ENCODE data around the gene C2orf92. TPM values are rescaled to one million over a fixed set of nuclear protein-coding genes. Genes with fewer than 3 reads are reported as not detected.

C2orf92 gene
- total RNA-seq, 2 donors from 2014 or later: 21.3 to 47.1 TPM

DNA sequence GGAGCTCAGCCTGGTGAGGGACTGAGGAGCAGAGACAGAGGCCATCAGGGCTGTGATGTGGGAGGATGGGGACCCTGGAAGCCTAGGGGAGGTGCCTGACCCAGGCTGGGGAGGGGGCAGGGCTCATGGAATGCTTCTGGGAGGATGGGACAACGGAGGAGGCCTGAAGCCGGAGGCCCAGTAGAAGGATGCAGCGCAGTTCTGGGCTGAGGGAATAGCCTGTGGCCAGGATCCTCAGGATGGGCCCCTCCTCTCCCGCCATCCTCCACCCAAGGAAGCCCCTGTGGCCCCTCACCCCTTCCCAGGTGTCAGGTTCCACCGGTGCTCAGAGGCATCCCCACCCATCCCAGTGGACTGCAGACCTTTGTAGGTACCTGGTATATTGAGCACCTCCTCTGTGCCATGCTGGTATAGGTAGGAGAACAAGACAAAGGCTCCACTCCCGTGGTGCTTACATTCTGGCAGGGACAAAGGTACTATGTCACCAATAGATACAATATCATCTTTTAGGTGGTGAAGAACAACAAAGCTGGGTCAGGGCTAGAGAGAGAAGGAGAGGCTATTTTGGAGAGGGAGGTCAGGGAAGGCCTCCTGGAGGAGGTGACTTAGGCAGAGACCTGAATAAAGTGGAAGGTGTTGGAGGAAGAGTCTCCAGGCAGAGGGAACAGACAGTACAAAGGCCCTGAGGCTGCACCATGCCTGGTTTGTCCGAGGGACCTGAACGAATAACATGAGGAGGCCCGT is 46.6 kb downstream of the C2orf92 start:
- WGBS, 2 donors: 71 to 77% methylated on average over 8 to 9 of the region's 9 CpGs
- peak in 1 of 4 donors; percentile 4 for DNase-seq
- TF ChIP-seq, protein P1, sequence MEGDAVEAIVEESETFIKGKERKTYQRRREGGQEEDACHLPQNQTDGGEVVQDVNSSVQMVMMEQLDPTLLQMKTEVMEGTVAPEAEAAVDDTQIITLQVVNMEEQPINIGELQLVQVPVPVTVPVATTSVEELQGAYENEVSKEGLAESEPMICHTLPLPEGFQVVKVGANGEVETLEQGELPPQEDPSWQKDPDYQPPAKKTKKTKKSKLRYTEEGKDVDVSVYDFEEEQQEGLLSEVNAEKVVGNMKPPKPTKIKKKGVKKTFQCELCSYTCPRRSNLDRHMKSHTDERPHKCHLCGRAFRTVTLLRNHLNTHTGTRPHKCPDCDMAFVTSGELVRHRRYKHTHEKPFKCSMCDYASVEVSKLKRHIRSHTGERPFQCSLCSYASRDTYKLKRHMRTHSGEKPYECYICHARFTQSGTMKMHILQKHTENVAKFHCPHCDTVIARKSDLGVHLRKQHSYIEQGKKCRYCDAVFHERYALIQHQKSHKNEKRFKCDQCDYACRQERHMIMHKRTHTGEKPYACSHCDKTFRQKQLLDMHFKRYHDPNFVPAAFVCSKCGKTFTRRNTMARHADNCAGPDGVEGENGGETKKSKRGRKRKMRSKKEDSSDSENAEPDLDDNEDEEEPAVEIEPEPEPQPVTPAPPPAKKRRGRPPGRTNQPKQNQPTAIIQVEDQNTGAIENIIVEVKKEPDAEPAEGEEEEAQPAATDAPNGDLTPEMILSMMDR (IDR thresholded peaks at IDR 0.05): no peak
- no peak for TF ChIP-seq POLR2A (IDR thresholded peaks at IDR 0.05)
- H3K9me3 ChIP-seq: no peaks in the 10 kb centered on the region
- H3K27ac ChIP-seq: no peak overlapping the region
- ATAC-seq: no peak
- intact Hi-C loops (cut with DNase I): no loop called here
- no peaks in the 10 kb centered on the region for H3K36me3 ChIP-seq (replicated peaks in 1 of 2; ENCODE audit: insufficient read depth in 1 of 2, low read depth in 2 of 2)
- no peaks in the 10 kb centered on the region for H3K4me1 ChIP-seq
- no peaks in the 10 kb centered on the region for H3K27me3 ChIP-seq
- H3K4me3 ChIP-seq: no peak overlapping the region

DNA sequence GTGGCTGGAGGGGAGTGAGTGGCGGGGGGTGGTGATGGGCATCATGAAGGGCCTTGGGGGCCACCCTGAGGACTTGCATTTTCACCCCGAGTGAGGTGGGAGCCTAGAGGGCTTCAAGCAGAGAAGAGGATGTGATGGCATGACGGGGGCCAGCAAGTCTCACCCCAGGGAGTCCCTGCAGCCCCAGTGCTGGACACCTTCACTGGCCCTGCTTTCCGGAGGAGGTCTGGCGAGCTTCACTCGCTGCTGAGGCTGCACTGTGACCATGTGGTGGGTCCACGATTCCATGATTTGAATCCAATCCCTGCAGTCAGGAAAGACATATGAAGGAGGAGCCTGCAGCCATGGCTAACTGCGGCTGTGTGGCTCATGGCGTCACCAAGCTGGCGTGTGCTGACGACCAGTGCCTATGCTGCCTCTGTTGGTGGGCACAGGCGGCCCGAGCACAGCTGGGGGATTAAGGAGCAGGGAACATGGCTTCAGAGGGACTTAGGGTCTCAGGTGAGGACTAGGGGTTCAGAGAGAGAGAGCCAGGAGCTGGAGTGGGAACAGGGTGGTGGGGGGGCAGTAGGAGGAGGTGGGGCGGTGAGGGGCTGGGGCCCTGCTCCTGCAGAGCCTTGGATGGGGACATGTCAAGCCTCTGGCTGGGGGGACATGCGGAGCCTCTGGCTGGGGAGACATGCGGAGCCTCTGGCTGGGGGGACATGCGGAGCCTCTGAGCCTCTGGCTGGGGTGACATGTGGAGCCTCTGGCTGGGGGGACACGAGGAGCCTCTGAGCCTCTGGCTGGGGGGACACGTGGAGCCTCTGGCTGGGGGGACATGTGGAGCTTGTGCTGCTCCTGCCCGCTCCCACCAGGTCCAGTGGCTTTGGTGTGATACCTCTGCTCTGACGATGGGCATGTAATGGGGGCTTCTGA is 47.4 kb downstream of the C2orf92 start:
- H3K27ac ChIP-seq: no peak overlapping the region
- intact Hi-C loops (cut with DNase I): no loop called here
- H3K4me1 ChIP-seq: no peaks in the 10 kb centered on the region
- no peaks in the 10 kb centered on the region for H3K27me3 ChIP-seq
- TF ChIP-seq POLR2A (IDR thresholded peaks at IDR 0.05): no peak
- TF ChIP-seq, protein P1 (IDR thresholded peaks at IDR 0.05): no peak
- 77 to 80% methylated on average over 14 to 21 of the region's 21 CpGs for WGBS, 2 donors
- ATAC-seq: no peak
- H3K36me3 ChIP-seq (replicated peaks in 1 of 2; ENCODE audit: insufficient read depth in 1 of 2, low read depth in 2 of 2): no peaks in the 10 kb centered on the region
- peak in 1 of 4 donors; percentile 3 for DNase-seq
- no peaks in the 10 kb centered on the region for H3K9me3 ChIP-seq
- H3K4me3 ChIP-seq: no peak overlapping the region

DNA sequence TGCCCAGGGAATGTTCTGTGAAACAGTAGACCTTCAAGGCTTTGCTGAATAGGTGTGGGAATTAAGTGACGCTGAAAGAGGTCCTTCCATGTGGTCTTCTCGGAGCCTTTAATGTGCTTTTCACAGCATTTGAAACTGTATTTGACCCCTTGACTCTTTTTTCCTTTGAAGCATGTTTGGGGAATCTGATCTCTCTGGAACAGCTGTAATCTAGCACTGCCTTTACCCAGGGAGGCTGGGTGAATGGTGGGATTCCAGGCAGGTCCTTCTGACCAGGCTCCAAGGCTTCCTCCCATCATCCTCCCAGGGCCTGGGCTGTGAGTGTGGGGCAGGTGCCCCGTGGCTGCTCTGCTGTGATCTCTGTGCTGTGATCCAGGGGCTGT is 48.1 kb downstream of the C2orf92 start:
- Histone ChIP-seq H3K36me3 (replicated peaks in 1 of 2; ENCODE audit: insufficient read depth in 1 of 2, low read depth in 2 of 2) (no peaks in the 10 kb centered on the region), H3K4me1 (no peaks in the 10 kb centered on the region), H3K27me3 (no peaks in the 10 kb centered on the region), H3K27ac (no peak overlapping the region), H3K9me3 (no peaks in the 10 kb centered on the region), H3K4me3 (no peak overlapping the region)
- WGBS, 2 donors: 29 to 56% methylated on average over 3 of the region's 3 CpGs
- intact Hi-C loops (cut with DNase I): no loop called here
- ATAC-seq: no peak
- DNase-seq: no peak
- TF ChIP-seq POLR2A (IDR thresholded peaks at IDR 0.05): no peak
- TF ChIP-seq, protein P1 (IDR thresholded peaks at IDR 0.05): no peak

DNA sequence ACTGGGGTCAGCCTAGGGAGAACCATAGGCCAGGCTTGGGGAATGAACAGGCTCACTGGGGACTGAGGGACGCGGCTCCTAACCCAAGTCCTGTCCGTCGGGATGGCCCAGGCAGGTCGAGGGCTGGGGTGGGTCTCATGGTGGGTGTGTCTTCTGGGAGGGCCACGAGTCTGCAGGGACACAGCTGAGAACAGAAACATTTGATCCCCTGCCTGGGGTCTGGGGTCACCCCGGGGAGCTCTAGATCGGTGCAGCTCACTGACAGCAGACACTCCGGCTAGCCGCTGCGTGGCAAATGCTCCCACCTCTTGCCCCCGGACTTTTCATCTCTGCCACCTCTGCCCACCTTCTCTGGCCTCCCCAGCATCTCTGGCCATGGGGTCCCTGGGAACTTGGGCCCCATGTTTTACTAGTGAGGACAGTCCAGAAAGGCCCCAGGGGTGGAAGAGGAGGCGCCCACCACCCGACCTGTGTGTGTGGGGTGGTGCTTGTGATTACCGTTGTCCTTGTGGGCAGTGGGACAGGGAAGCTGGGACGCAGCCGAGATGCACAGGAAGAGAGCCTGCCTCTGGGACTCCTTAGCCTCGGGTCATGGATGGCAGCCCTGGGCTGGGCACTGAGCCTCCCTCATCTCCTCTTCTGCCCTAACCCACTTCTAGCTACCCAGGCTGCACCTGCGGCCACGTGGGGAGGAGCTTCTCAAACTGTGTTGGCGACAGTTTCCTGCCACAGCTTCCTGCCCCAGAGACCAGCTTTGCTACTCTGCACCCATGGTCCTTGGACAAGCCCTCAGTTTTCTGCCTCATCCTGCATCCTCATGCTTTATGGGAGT is 48.8 kb downstream of the C2orf92 start:
- WGBS, 2 donors: 65 to 78% methylated on average over 11 to 21 of the region's 21 CpGs
- TF ChIP-seq POLR2A (IDR thresholded peaks at IDR 0.05): no peak
- TF ChIP-seq, protein P1 (IDR thresholded peaks at IDR 0.05): no peak
- ATAC-seq: no peak
- Histone ChIP-seq H3K27ac (no peak overlapping the region), H3K27me3 (no peaks in the 10 kb centered on the region), H3K9me3 (no peaks in the 10 kb centered on the region), H3K36me3 (replicated peaks in 1 of 2; ENCODE audit: insufficient read depth in 1 of 2, low read depth in 2 of 2) (no peaks in the 10 kb centered on the region), H3K4me3 (no peak overlapping the region), H3K4me1 (no peaks in the 10 kb centered on the region)
- intact Hi-C loops (cut with DNase I): no loop called here
- DNase-seq: no peak
